Measurements from ENCODE around the gene TMPRSS2.

TMPRSS2 gene

DNA sequence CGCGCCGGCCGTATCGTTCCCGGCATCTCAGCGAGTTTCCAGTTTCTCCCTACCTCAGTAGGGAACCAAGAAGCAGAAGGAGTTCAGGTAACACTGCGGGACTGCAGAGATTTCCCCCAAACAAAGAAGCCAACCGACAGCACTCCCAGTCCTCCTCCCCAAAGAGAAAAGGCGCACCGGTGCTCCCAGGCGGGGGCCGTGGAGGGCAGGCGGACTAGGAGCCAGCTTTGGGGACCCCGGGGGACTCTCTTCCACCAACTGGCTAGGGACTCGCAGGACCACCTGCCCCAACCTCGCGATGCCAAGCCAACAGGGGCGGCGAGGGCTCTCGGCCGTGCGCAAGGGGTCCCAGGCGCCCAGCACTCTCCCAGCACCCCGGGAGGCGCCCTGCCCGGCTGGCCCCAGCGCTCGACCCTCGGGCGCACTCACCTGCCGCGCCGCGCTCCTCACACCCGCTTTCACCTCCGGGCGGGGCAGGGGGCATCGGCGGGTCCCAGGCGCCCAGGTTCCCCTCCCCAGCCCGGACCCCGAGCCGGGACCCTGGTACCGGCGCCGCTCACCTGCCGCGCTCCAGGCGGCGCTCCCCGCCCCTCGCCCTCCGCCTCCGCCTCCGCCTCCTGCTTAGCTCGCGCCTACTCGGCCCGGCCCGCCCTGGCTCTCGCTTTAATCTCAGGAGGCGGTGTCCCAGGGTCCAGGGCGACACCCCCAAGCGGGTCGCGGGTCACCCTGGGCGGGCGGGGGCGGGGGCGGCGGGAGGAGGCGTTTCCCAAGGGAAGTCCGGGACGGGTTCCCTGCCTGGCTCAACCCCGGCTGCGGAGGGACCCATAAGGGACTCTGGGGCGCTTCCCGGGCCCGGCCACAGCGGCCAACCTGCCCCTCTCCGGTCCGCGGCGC is at the start of gene TMPRSS2:
Gene TMPRSS2, minus strand, starts transcription at position 638 of the 894 bp plus-strand sequence. CDS start 10,025 bp downstream, outside the sequence.
- H3K4me2 ChIP-seq (ENCODE audit: low read length), result peak within 1 kb of the TSS; percentile 71
- TF ChIP-seq, protein P1, sequence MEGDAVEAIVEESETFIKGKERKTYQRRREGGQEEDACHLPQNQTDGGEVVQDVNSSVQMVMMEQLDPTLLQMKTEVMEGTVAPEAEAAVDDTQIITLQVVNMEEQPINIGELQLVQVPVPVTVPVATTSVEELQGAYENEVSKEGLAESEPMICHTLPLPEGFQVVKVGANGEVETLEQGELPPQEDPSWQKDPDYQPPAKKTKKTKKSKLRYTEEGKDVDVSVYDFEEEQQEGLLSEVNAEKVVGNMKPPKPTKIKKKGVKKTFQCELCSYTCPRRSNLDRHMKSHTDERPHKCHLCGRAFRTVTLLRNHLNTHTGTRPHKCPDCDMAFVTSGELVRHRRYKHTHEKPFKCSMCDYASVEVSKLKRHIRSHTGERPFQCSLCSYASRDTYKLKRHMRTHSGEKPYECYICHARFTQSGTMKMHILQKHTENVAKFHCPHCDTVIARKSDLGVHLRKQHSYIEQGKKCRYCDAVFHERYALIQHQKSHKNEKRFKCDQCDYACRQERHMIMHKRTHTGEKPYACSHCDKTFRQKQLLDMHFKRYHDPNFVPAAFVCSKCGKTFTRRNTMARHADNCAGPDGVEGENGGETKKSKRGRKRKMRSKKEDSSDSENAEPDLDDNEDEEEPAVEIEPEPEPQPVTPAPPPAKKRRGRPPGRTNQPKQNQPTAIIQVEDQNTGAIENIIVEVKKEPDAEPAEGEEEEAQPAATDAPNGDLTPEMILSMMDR (IDR thresholded peaks at IDR 0.05), result no peak
- no peaks in the 10 kb centered on the region for H3K36me3 ChIP-seq (ENCODE audit: control insufficient read depth, insufficient read depth, low read length)
- no peaks in the 10 kb centered on the region for H3K27me3 ChIP-seq (ENCODE audit: control insufficient read depth, insufficient read depth, low read length)
- no peak within 1 kb of the TSS for H3K9ac ChIP-seq
- H3K4me3 ChIP-seq (ENCODE audit: low read depth, low read length), result peak within 1 kb of the TSS; percentile 54
- no peak within 1 kb of the TSS for H3K27ac ChIP-seq
- H3K4me1 ChIP-seq, result no peaks in the 10 kb centered on the region
- no peaks in the 10 kb centered on the region for H3K9me3 ChIP-seq (ENCODE audit: control insufficient read depth, low read length)
- H3K79me2 ChIP-seq, result no peaks in the 10 kb centered on the region
- H2AFZ ChIP-seq, result no peak within 1 kb of the TSS

DNA sequence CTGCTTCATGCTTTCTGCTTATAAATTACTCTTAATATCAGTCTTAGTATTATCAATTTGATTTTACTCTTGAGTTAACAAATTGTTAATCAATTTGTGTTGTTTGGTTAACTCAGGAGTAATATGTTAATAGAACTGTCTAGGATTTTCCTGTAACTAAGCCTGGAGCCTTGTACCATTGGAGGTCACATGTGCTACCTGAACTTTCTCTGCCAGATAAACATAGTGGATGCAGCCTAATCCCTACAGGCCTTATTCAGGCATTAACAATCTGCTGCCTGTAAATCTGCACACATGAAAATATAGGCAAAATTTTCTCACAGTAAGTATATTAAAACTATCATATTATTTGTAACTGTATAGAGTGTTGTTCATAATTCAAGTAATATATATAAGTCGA is 47.1 kb upstream of the TMPRSS2 start:
- Histone ChIP-seq H3K4me2 (ENCODE audit: low read length) (no peak overlapping the region), H3K27me3 (ENCODE audit: control insufficient read depth, insufficient read depth, low read length) (no peaks in the 10 kb centered on the region), H3K27ac (no peak overlapping the region), H2AFZ (no peak overlapping the region), H3K4me3 (ENCODE audit: low read depth, low read length) (no peak overlapping the region), H3K79me2 (no peaks in the 10 kb centered on the region), H3K4me1 (no peaks in the 10 kb centered on the region), H3K36me3 (ENCODE audit: control insufficient read depth, insufficient read depth, low read length) (no peaks in the 10 kb centered on the region), H3K9ac (no peak overlapping the region), H3K9me3 (ENCODE audit: control insufficient read depth, low read length) (no peaks in the 10 kb centered on the region)
- TF ChIP-seq, protein P1 (IDR thresholded peaks at IDR 0.05), result no peak

DNA sequence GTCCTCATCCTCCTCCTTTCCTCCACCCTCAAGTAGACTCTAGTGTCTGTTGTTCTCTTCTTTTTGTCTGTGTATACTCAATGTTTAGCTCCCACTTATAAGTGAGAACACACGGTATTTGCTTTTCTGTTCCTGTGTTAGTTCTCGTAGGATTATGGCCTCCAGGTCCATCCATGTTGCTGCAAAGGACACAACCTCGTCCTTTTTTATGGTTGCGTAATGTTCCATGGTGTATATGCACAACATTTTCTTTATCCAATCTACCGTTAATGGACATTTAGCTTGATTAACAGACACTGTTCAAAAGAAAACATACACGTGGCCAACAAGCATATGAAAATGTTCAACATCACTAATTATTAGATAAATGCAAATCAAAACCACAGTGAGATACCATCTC is 44.3 kb upstream of the TMPRSS2 start:
- H3K4me2 ChIP-seq (ENCODE audit: low read length), result no peak overlapping the region
- H3K4me3 ChIP-seq (ENCODE audit: low read depth, low read length), result no peak overlapping the region
- no peak overlapping the region for H2AFZ ChIP-seq
- H3K4me1 ChIP-seq, result no peaks in the 10 kb centered on the region
- TF ChIP-seq, protein P1 (IDR thresholded peaks at IDR 0.05), result no peak
- H3K27ac ChIP-seq, result no peak overlapping the region
- no peaks in the 10 kb centered on the region for H3K36me3 ChIP-seq (ENCODE audit: control insufficient read depth, insufficient read depth, low read length)
- no peak overlapping the region for H3K9ac ChIP-seq
- no peaks in the 10 kb centered on the region for H3K9me3 ChIP-seq (ENCODE audit: control insufficient read depth, low read length)
- H3K79me2 ChIP-seq, result no peaks in the 10 kb centered on the region
- no peaks in the 10 kb centered on the region for H3K27me3 ChIP-seq (ENCODE audit: control insufficient read depth, insufficient read depth, low read length)

DNA sequence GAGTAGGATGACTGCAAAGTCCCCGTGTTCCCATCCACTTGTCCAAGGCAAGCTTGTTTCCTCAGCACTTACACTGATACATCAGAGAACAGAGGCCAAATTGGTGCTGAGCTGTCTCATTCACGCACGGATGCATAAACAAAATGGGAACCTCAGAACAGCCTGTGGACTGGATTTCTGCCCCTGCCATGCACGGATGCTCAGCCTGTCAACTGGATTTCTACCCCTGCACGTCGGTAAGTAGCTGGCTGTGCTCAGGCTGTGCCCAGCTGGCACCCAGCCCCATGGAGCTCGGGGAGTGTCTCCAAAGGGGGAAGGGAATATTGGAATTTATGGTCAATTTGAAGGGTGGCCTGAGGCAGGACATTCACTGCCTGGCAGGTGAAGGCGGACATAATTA is 40.8 kb upstream of the TMPRSS2 start:
- Histone ChIP-seq H3K9me3 (ENCODE audit: control insufficient read depth, low read length) (no peaks in the 10 kb centered on the region), H3K27ac (no peak overlapping the region), H3K27me3 (ENCODE audit: control insufficient read depth, insufficient read depth, low read length) (no peaks in the 10 kb centered on the region), H3K9ac (no peak overlapping the region), H3K4me1 (no peaks in the 10 kb centered on the region), H3K4me3 (ENCODE audit: low read depth, low read length) (no peak overlapping the region), H3K4me2 (ENCODE audit: low read length) (no peak overlapping the region), H3K36me3 (ENCODE audit: control insufficient read depth, insufficient read depth, low read length) (no peaks in the 10 kb centered on the region), H3K79me2 (no peaks in the 10 kb centered on the region), H2AFZ (no peak overlapping the region)
- TF ChIP-seq, protein P1 (IDR thresholded peaks at IDR 0.05), result no peak

DNA sequence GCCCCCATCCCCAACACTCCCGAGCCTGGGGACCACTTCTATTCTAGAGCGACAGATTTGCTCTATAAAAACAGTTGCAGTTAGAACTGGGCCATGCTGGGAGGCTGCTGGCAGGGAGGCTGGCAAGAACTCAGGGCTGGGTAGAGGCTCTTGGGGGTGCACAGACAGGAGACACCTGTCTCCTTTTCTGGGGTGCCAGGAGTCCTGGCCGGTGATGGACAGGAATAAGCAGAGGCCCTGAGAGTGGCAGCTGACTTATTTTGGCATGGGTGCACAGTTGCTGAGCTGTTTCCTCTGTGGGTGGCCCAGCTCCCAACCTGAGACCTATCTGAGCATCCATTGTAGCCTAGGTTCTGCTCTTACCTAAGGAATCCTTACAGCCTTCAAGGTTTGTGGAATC is 39.2 kb upstream of the TMPRSS2 start:
- Histone ChIP-seq H3K27ac (no peak overlapping the region), H3K79me2 (no peaks in the 10 kb centered on the region), H3K9me3 (ENCODE audit: control insufficient read depth, low read length) (no peaks in the 10 kb centered on the region), H3K9ac (no peak overlapping the region), H3K4me1 (no peaks in the 10 kb centered on the region), H2AFZ (no peak overlapping the region), H3K4me3 (ENCODE audit: low read depth, low read length) (no peak overlapping the region), H3K27me3 (ENCODE audit: control insufficient read depth, insufficient read depth, low read length) (no peaks in the 10 kb centered on the region), H3K36me3 (ENCODE audit: control insufficient read depth, insufficient read depth, low read length) (no peaks in the 10 kb centered on the region), H3K4me2 (ENCODE audit: low read length) (no peak overlapping the region)
- TF ChIP-seq, protein P1 (IDR thresholded peaks at IDR 0.05), result no peak
